ENCODE results near the gene ATP5MC3. TPM values are rescaled to one million over a fixed set of nuclear protein-coding genes. Genes with fewer than 3 reads are reported as not detected.

The ATP5MC3 gene
- total RNA-seq, 1 donor from 2014 or later, result 172 TPM

DNA sequence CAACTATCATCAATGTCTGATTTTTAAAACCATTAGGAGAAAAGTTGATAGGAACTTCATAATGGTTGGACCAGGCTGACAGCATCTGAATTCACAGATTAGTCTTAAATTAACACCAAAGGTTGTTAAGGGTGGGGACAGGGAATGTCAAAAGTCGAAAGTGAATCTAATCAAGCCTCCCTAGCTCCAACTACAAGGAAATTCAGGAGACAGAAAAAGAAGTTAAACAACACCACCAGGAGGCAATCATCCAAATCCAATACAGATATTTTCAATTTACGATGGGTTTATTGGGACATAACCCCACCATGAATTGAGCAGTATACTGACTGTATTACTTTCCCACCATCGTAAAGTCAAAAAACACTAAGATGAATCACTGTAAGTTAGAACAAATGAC, 46.3 kb downstream of the ATP5MC3 start:
- Mint-ChIP-seq H3K36me3 (peaks cover 24% of the 10 kb centered on the region), H3K27me3 (ENCODE audit: low read depth) (no peaks in the 10 kb centered on the region), H3K27ac (no peak overlapping the region), H3K9me3 (no peaks in the 10 kb centered on the region), H3K4me3 (no peak overlapping the region), H3K4me1 (peaks cover 5% of the 10 kb centered on the region)
- TF ChIP-seq, protein P1, sequence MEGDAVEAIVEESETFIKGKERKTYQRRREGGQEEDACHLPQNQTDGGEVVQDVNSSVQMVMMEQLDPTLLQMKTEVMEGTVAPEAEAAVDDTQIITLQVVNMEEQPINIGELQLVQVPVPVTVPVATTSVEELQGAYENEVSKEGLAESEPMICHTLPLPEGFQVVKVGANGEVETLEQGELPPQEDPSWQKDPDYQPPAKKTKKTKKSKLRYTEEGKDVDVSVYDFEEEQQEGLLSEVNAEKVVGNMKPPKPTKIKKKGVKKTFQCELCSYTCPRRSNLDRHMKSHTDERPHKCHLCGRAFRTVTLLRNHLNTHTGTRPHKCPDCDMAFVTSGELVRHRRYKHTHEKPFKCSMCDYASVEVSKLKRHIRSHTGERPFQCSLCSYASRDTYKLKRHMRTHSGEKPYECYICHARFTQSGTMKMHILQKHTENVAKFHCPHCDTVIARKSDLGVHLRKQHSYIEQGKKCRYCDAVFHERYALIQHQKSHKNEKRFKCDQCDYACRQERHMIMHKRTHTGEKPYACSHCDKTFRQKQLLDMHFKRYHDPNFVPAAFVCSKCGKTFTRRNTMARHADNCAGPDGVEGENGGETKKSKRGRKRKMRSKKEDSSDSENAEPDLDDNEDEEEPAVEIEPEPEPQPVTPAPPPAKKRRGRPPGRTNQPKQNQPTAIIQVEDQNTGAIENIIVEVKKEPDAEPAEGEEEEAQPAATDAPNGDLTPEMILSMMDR (IDR thresholded peaks at IDR 0.05; ENCODE audit: unreplicated experiment), result no peak
- DNase-seq (ENCODE audit: low spot score in 2 of 2, unreplicated experiment in 2 of 2), result no peak

DNA sequence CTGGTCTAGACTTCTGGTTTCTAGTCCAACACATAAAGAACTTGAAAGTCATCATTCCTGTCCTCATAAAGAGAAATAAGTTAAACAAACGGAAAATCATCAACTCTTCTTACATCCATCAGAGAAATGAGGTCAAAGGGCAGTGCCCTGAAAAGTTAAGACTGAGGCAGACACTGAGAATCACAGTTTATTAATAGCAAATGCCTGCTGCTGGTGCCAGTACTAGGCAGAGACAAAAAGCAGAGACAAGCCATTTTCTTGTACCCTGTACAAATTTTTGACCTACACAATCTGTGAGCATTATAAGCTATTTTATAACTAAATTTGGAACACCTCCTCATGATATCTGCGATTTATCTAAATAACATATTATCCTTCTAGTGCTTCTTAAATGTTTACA, 50.3 kb downstream of the ATP5MC3 start:
- Mint-ChIP-seq H3K4me3 (no peak overlapping the region), H3K27ac (no peak overlapping the region), H3K4me1 (no peaks in the 10 kb centered on the region), H3K36me3 (peaks cover 41% of the 10 kb centered on the region), H3K27me3 (ENCODE audit: low read depth) (no peaks in the 10 kb centered on the region), H3K9me3 (peaks cover 9% of the 10 kb centered on the region)
- TF ChIP-seq, protein P1 (IDR thresholded peaks at IDR 0.05; ENCODE audit: unreplicated experiment), result no peak
- no peak for DNase-seq (ENCODE audit: low spot score in 2 of 2, unreplicated experiment in 2 of 2)

DNA sequence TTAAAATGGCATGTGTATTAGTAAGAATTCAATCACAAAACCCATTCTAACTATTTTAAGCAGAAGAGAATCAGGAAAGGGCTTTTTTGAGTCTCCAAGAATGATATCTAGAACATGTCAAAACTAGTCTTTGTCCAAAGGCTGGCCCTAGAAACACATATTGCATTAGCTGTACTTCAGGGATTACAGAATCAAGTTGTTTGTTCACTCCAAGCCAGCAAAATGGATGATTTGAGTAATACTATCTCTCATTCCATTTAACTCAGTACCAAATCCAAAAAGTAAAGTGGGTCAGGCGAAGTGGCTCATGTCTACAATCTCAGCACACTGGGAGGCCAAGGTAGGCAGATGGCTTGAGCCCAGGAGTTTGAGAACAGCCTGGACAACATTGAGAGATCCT, 54.8 kb downstream of the ATP5MC3 start:
- H3K27ac Mint-ChIP-seq, result no peak overlapping the region

More for the DNA sequence above, 54.8 kb downstream of the ATP5MC3 start:
- H3K36me3 Mint-ChIP-seq, result peaks cover 31% of the 10 kb centered on the region
- TF ChIP-seq, protein P1 (IDR thresholded peaks at IDR 0.05; ENCODE audit: unreplicated experiment), result no peak
- H3K27me3 Mint-ChIP-seq (ENCODE audit: low read depth), result no peaks in the 10 kb centered on the region
- H3K9me3 Mint-ChIP-seq, result peaks cover 9% of the 10 kb centered on the region
- no peak for DNase-seq (ENCODE audit: low spot score in 2 of 2, unreplicated experiment in 2 of 2)
- no peaks in the 10 kb centered on the region for H3K4me1 Mint-ChIP-seq
- H3K4me3 Mint-ChIP-seq, result no peak overlapping the region

Small RNAs within 50 kb of the gene (microRNA-seq; reads per million reads assigned to microRNA genes)
- 1.2 reads per million for gene MIR933

Other genes with a start within 250 kb of the ATP5MC3 start
- 32.7 to 34.4 TPM (median 33.9 TPM) in 3 replicates for gene CHN1, start 176.3 kb downstream of the ATP5MC3 start, total RNA-seq
- gene ATF2, start 13.5 kb downstream of the ATP5MC3 start, total RNA-seq, result 60.6 to 70.3 TPM (median 62.7 TPM) in 3 replicates

Data from mesothelial cell of epicardium (in vitro differentiated cells).